Endothelial cell of umbilical vein (primary cell): ENCODE results near the gene STOML1. TPM values are rescaled to one million over a fixed set of nuclear protein-coding genes. Genes with fewer than 3 reads are reported as not detected.

Experiments used
- BruUV-seq: library from RNA; stranded (reverse); fragments of 400-500 nt; replicated peaks from 2 replicates; lab custom pipeline; 2021; lab: Mats Ljungman, UMichigan
- CTCF ChIA-PET: fragments of 300-600, 350-600 bp; sonication (Branson Sonifier 250); formaldehyde crosslinking; loops from one replicate; lab custom pipeline; 2021; ENCODE audit warnings: antibody characterized with exemption, inconsistent platforms; lab: Charles Lee
- POLR2A ChIA-PET: fragments of 300-600, 350-600 bp; sonication (Branson Sonifier 250); formaldehyde crosslinking; loops from one replicate; lab custom pipeline; 2021; ENCODE audit warnings: antibody characterized with exemption, inconsistent platforms; lab: Charles Lee
- DNase-seq: peaks from one replicate; pipeline ENCODE4 v3.0.0-alpha.2; 2011; ENCODE audit warnings: low read depth, low spot score
- FAIRE-seq: peaks from 2 replicates; lab custom pipeline; 2011; peaks lifted over from hg19 to GRCh38; lab: Jason Lieb, UNC
- H2AFZ ChIP-seq: 2 replicates; pipeline ENCODE4 v1.6.0; 2012; ENCODE audit warnings: low read depth, low read length, control low read depth, inconsistent platforms
- H3K27ac ChIP-seq: 2 replicates; pipeline ENCODE4 v1.5.1; 2011; ENCODE audit warnings: low read depth, mild to moderate bottlenecking, control low read depth, low read length, moderate library complexity; ENCODE audit not compliant: insufficient read depth
- H3K27me3 ChIP-seq, 2 experiments: 2 replicates each; pipeline versions ENCODE4 v1.6.0 to v1.6.1; 2011; ENCODE audit warnings: low read length in 2 of 2, mixed read lengths in 1 of 2; ENCODE audit not compliant: control insufficient read depth in 2 of 2, insufficient read depth in 2 of 2
- H3K36me3 ChIP-seq, 2 experiments: 2 replicates in 1 of 2; 3 replicates in 1 of 2; pipeline ENCODE4 v1.5.1; 2011; ENCODE audit warnings: low read length in 2 of 2, mild to moderate bottlenecking in 1 of 2, moderate library complexity in 1 of 2; ENCODE audit not compliant: control insufficient read depth in 2 of 2, insufficient read depth in 2 of 2; ENCODE audit errors: extremely low read depth in 1 of 2
- H3K4me1 ChIP-seq: 3 replicates; pipeline ENCODE4 v1.5.1; 2011; ENCODE audit warnings: mild to moderate bottlenecking, low read length; ENCODE audit not compliant: control insufficient read depth, insufficient read depth; ENCODE audit errors: extremely low read depth
- H3K4me2 ChIP-seq: 2 replicates; pipeline ENCODE4 v1.6.1; 2011; ENCODE audit warnings: low read length, control low read depth, mixed read lengths; ENCODE audit not compliant: insufficient read depth
- H3K4me3 ChIP-seq, 3 experiments: fragments of 200-600 bp in 1 of 3; sonication (generic), shearing (Covaris generic) in 1 of 3; replicated peaks in 1 of 3; 2 replicates each; pipeline ENCODE4 v1.5.1; 2011 to 2016; ENCODE audit warnings: control low read depth in 3 of 3, low read length in 3 of 3, mild to moderate bottlenecking in 2 of 3, inconsistent platforms in 1 of 3, low read depth in 1 of 3, moderate library complexity in 1 of 3; ENCODE audit not compliant: insufficient read depth in 1 of 3
- H3K79me2 ChIP-seq: 2 replicates; pipeline ENCODE4 v1.6.0; 2012; ENCODE audit warnings: low read length, inconsistent platforms; ENCODE audit not compliant: control insufficient read depth, insufficient read depth
- H3K9ac ChIP-seq: replicated peaks from 2 replicates; pipeline ENCODE3; 2011; ENCODE audit warnings: low read length, control low read depth; ENCODE audit not compliant: insufficient read depth; ENCODE audit errors: extremely low read depth
- H3K9me1 ChIP-seq: replicated peaks from 3 replicates; pipeline ENCODE4 v1.6.0; 2011; ENCODE audit warnings: mild to moderate bottlenecking, low read length; ENCODE audit not compliant: control insufficient read depth, insufficient read depth; ENCODE audit errors: extremely low read depth
- H3K9me3 ChIP-seq: replicated peaks from 2 replicates; pipeline ENCODE4 v1.5.1; 2012; ENCODE audit warnings: low read length, inconsistent platforms; ENCODE audit not compliant: control insufficient read depth, insufficient read depth
- H4K20me1 ChIP-seq: replicated peaks from 2 replicates; pipeline ENCODE3; 2011; ENCODE audit warnings: mild to moderate bottlenecking, low read length; ENCODE audit not compliant: control insufficient read depth, insufficient read depth; ENCODE audit errors: extremely low read depth
- FOS ChIP-seq: IDR thresholded peaks from 2 replicates; pipeline ENCODE4 v1.6.1; 2011; ENCODE audit warnings: mild to moderate bottlenecking, low read length, moderate library complexity, borderline replicate concordance; ENCODE audit not compliant: insufficient read depth
- GATA2 ChIP-seq: IDR thresholded peaks from 2 replicates; pipeline ENCODE4 v1.7.0; 2011; ENCODE audit warnings: low read depth, mild to moderate bottlenecking, moderate library complexity, mixed read lengths, low read length; ENCODE audit not compliant: insufficient read length, insufficient read depth
- JUN ChIP-seq: IDR thresholded peaks from 2 replicates; pipeline ENCODE4 v1.6.1; 2011; ENCODE audit warnings: borderline replicate concordance, low read depth; ENCODE audit not compliant: insufficient read length, insufficient read depth
- MAX ChIP-seq: IDR thresholded peaks from 2 replicates; pipeline ENCODE4 v1.6.1; 2011; ENCODE audit not compliant: insufficient read depth, insufficient read length
- POLR2A ChIP-seq: IDR thresholded peaks from 2 replicates; pipeline ENCODE4 v1.6.1; 2012; ENCODE audit warnings: low read depth, mild to moderate bottlenecking, control low read depth, low read length
- POLR2AphosphoS5 ChIP-seq: IDR thresholded peaks from 2 replicates; pipeline ENCODE4 v1.6.1; 2012; ENCODE audit warnings: low read depth, mild to moderate bottlenecking, control low read depth, low read length, moderate library complexity; ENCODE audit not compliant: insufficient read depth
- dilution Hi-C: fragments of 300-500 bp; cut with MboI; formaldehyde crosslinking; loops from one replicate; pipeline ENCODE4 v1.15.0; 2019; ENCODE audit warnings: low sequenced_read_pairs; ENCODE audit not compliant: extremely low pct_ligation_motif_present
- intact Hi-C: fragments of 100-400 bp; cut with micrococcal nuclease; formaldehyde crosslinking; loops from one replicate; pipeline ENCODE4 v1.10.0; 2022
- polyA plus RNA-seq, 4 experiments: library from polyadenylated mRNA; depleted of rRNA in 3 of 4; stranded (reverse) in 3 of 4; unstranded in 1 of 4; fragments of >200 nt; gene quantifications; 2 replicates each; pipeline versions ENCODE4 v1.2.1 to v1.2.3, GENCODE V29; 2011 to 2012; ENCODE audit warnings: missing spikeins in 1 of 4
- total RNA-seq: library from RNA; stranded (reverse); gene quantifications from 2 replicates; pipeline ENCODE4 v1.2.3, GENCODE V29; 2021

The STOML1 gene
- total and polyA plus RNA-seq, 2 donors (not counting 3 experiments of a cell fraction or from before 2014, with no cell fraction given), result 12.9 to 15.4 TPM

- H3K36me3 ChIP-seq, result peaks cover 5 to 26% of the 10 kb centered on the region in 2 experiments
These were observed 35.6 kb upstream of the STOML1 start for GRCh38 chr15:74027688-74028087.

GRCh38 chr15:74025436-74025835 lies 33.3 kb upstream of the STOML1 start:
- H3K4me2 ChIP-seq, result peak overlapping the region; percentile 52
- no TSS peak for BruUV-seq
- H3K36me3 ChIP-seq, result peaks cover 6 to 24% of the 10 kb centered on the region in 2 experiments
- TF ChIP-seq POLR2A, result no peak
- peak; percentile 40 for TF ChIP-seq GATA2
- peak; percentile 73 for TF ChIP-seq POLR2AphosphoS5
- peak; percentile 72 for TF ChIP-seq FOS
- TF ChIP-seq JUN, result no peak
- H3K9ac ChIP-seq, result no peak overlapping the region
- no peaks in the 10 kb centered on the region for H3K9me1 ChIP-seq
- dilution Hi-C loops, result no loop called here
- no peaks in the 10 kb centered on the region for H4K20me1 ChIP-seq
- ChIA-PET CTCF (interaction anchor here (1.2 to 3.3 kb wide), 7 partner anchors 12 to 74 kb away, joined by 3 to 40 read pairs (median 5); no protein-coding TSS in a partner anchor), POLR2A (no interaction called here)
- H3K27ac ChIP-seq, result peak overlapping the region; percentile 62
- H3K9me3 ChIP-seq, result no peaks in the 10 kb centered on the region
- FAIRE-seq (peak; percentile 99), DNase-seq (peak; percentile 70)
- peaks cover 22% of the 10 kb centered on the region for H3K4me1 ChIP-seq
- no peaks in the 10 kb centered on the region for H3K27me3 ChIP-seq
- peaks cover 29% of the 10 kb centered on the region for H3K79me2 ChIP-seq
- intact Hi-C loops, result loop anchor here (1.0 kb wide), 3 partner anchors 14 to 43 kb away; partner anchors contain the start of gene STOML1
- H3K4me3 ChIP-seq, result no peak overlapping the region
- H2AFZ ChIP-seq, result no peak overlapping the region

More at GRCh38 chr15:74027688-74028087, 35.6 kb upstream of the STOML1 start:
- TF ChIP-seq MAX (no peak), POLR2AphosphoS5 (no peak), POLR2A (no peak)
- peaks cover 22% of the 10 kb centered on the region for H3K4me1 ChIP-seq
- DNase-seq (no peak), FAIRE-seq (peak; percentile 46)
- no peaks in the 10 kb centered on the region for H3K9me3 ChIP-seq
- no peak overlapping the region for H3K4me2 ChIP-seq
- H3K4me3 ChIP-seq, result no peak overlapping the region
- no peak overlapping the region for H3K27ac ChIP-seq
- peaks cover 16% of the 10 kb centered on the region for H3K79me2 ChIP-seq
- no peaks in the 10 kb centered on the region for H3K9me1 ChIP-seq
- POLR2A ChIA-PET, result interaction anchor here (0.9 kb wide), 1 partner anchor 9 kb away, joined by 3 read pairs; no protein-coding TSS in a partner anchor
- dilution Hi-C loops (no loop called here), intact Hi-C loops (no loop called here)
- no TSS peak for BruUV-seq
- H4K20me1 ChIP-seq, result no peaks in the 10 kb centered on the region
- no peak overlapping the region for H3K9ac ChIP-seq
- H2AFZ ChIP-seq, result no peak overlapping the region
- CTCF ChIA-PET, result interaction anchor here (0.8 to 2.2 kb wide), 6 partner anchors 9 to 76 kb away, joined by 3 to 14 read pairs (median 6); no protein-coding TSS in a partner anchor
- H3K27me3 ChIP-seq, result no peaks in the 10 kb centered on the region
